ENCODE data around the gene OR4K15. TPM values are rescaled to one million over a fixed set of nuclear protein-coding genes. Genes with fewer than 3 reads are reported as not detected.

The OR4K15 gene
- total RNA-seq, 1 donor from 2014 or later, result not detected

Other genes with a start within 250 kb of the OR4K15 start
- not detected in 2 replicates for gene OR4Q3, start 232.0 kb upstream of the OR4K15 start, total RNA-seq
- gene OR4M1, start 202.1 kb upstream of the OR4K15 start, total RNA-seq, result not detected in 2 replicates
- gene OR4N2, start 171.8 kb upstream of the OR4K15 start, total RNA-seq, result not detected in 2 replicates
- gene OR4K2, start 100.4 kb upstream of the OR4K15 start, total RNA-seq, result not detected in 2 replicates
- gene OR4K5, start 55.0 kb upstream of the OR4K15 start, total RNA-seq, result not detected in 2 replicates
- not detected in 2 replicates for gene OR4K1, start 44.7 kb upstream of the OR4K15 start, total RNA-seq
- not detected in 2 replicates for gene OR4Q2, start 26.6 kb downstream of the OR4K15 start, total RNA-seq
- gene OR4K14, start 43.7 kb downstream of the OR4K15 start, total RNA-seq, result not detected in 2 replicates
- gene OR4K13, start 60.4 kb downstream of the OR4K15 start, total RNA-seq, result not detected in 2 replicates
- gene OR4L1, start 84.5 kb downstream of the OR4K15 start, total RNA-seq, result not detected in 2 replicates
- gene OR4K17, start 135.1 kb downstream of the OR4K15 start, total RNA-seq, result not detected in 2 replicates
- gene OR4N5, start 163.2 kb downstream of the OR4K15 start, total RNA-seq, result not detected in 2 replicates
- gene OR11G2, start 215.3 kb downstream of the OR4K15 start, total RNA-seq, result not detected in 2 replicates
- gene OR11H6, start 248.1 kb downstream of the OR4K15 start, total RNA-seq, result not detected in 2 replicates

Measured in astrocyte (in vitro differentiated cells and primary cell).